Stimulated activated CD4-positive, alpha-beta T cell treated with anti-CD3 and anti-CD28 coated beads, Interleukin-4, amount 100 ng/mL, for 48 hours (primary cell): ENCODE measurements around the gene CDKN1B.
A peak's percentile ranks its signal among the peaks of the same experiment; 100 is the strongest.

Experiments
- DNase-seq, 2 donors: peaks; one replicate each; pipeline ENCODE4 v3.0.0-alpha.2; 2020; ENCODE audit warnings: low read depth in 2 of 2

The CDKN1B gene

GRCh38 chr12:12716793-12717585 lies at the start of gene CDKN1B:
Gene CDKN1B (plus strand): TSS chr12:12717368. CDS start chr12:12717840, 472 bp downstream.
- DNase-seq = peak; percentile 69 to 79

GRCh38 chr12:12668005-12668404 lies 49.2 kb upstream of the CDKN1B start:
- DNase-seq = no peak

GRCh38 chr12:12669020-12669419 lies 48.1 kb upstream of the CDKN1B start:
- no peak for DNase-seq

GRCh38 chr12:12671850-12672660 lies 45.1 kb upstream of the CDKN1B start:
- no peak for DNase-seq

GRCh38 chr12:12673296-12673695 lies 43.9 kb upstream of the CDKN1B start:
- DNase-seq = no peak

- DNase-seq = no peak
Observed at GRCh38 chr12:12676605-12677004, 40.6 kb upstream of the CDKN1B start.

- no peak for DNase-seq
Observed at GRCh38 chr12:12681061-12681765, 36.0 kb upstream of the CDKN1B start.

GRCh38 chr12:12682284-12682683 lies 34.9 kb upstream of the CDKN1B start:
- no peak for DNase-seq

- DNase-seq = no peak
Observed at GRCh38 chr12:12683136-12683697, 34.0 kb upstream of the CDKN1B start.

- no peak for DNase-seq
Observed at GRCh38 chr12:12683725-12684124, 33.4 kb upstream of the CDKN1B start.

- no peak for DNase-seq
Observed at GRCh38 chr12:12684375-12685106, 32.6 kb upstream of the CDKN1B start.

GRCh38 chr12:12685305-12685704 lies 31.9 kb upstream of the CDKN1B start:
- DNase-seq = no peak

GRCh38 chr12:12686472-12686871 lies 30.7 kb upstream of the CDKN1B start:
- no peak for DNase-seq

- DNase-seq = no peak
Observed at GRCh38 chr12:12686925-12687324, 30.2 kb upstream of the CDKN1B start.

GRCh38 chr12:12689647-12690300 lies 27.4 kb upstream of the CDKN1B start:
- DNase-seq = no peak

- no peak for DNase-seq
Observed at GRCh38 chr12:12691549-12691948, 25.6 kb upstream of the CDKN1B start.

GRCh38 chr12:12693111-12693671 lies 24.0 kb upstream of the CDKN1B start:
- no peak for DNase-seq

- DNase-seq = peak; percentile 81 to 86
Observed at GRCh38 chr12:12696562-12697383, 20.4 kb upstream of the CDKN1B start.

GRCh38 chr12:12699345-12699744 lies 17.8 kb upstream of the CDKN1B start:
- DNase-seq = no peak

GRCh38 chr12:12700254-12700653 lies 16.9 kb upstream of the CDKN1B start:
- DNase-seq = no peak
